Ishikawa (cell line): ENCODE results near the gene SYTL3.

ENCODE experiments used
- CEBPB ChIP-seq: IDR thresholded peaks from 2 replicates; pipeline ENCODE4 v1.6.1; 2012
- CREB1 ChIP-seq: IDR thresholded peaks from 2 replicates; pipeline ENCODE4 v1.6.1; 2012; ENCODE audit warnings: low read depth
- EGR1 ChIP-seq: IDR thresholded peaks from 2 replicates; pipeline ENCODE4 v1.6.1; 2012
- EP300 ChIP-seq: IDR thresholded peaks from 2 replicates; pipeline ENCODE4 v1.6.1; 2012; ENCODE audit warnings: borderline replicate concordance
- FOXM1 ChIP-seq: IDR thresholded peaks from 2 replicates; pipeline ENCODE4 v1.6.1; 2012; ENCODE audit warnings: low read depth, borderline replicate concordance
- MAX ChIP-seq: IDR thresholded peaks from 2 replicates; pipeline ENCODE4 v1.6.1; 2012
- NFIC ChIP-seq: IDR thresholded peaks from 2 replicates; pipeline ENCODE4 v1.6.1; 2012
- RAD21 ChIP-seq: IDR thresholded peaks from 2 replicates; pipeline ENCODE4 v1.6.1; 2012; ENCODE audit warnings: low read depth
- REST ChIP-seq: IDR thresholded peaks from 2 replicates; pipeline ENCODE4 v1.6.1; 2012; ENCODE audit warnings: low read depth, mild to moderate bottlenecking
- TAF1 ChIP-seq: IDR thresholded peaks from 2 replicates; pipeline ENCODE4 v1.6.1; 2012; ENCODE audit warnings: low read depth, mild to moderate bottlenecking
- TCF12 ChIP-seq: IDR thresholded peaks from 2 replicates; pipeline ENCODE4 v1.6.1; 2012; ENCODE audit warnings: low read depth
- TEAD4 ChIP-seq: IDR thresholded peaks from 2 replicates; pipeline ENCODE4 v1.6.1; 2012
- USF1 ChIP-seq: IDR thresholded peaks from 2 replicates; pipeline ENCODE4 v1.6.1; 2012
- YY1 ChIP-seq: IDR thresholded peaks from 2 replicates; pipeline ENCODE4 v1.6.1; 2012; ENCODE audit warnings: low read depth
- ZBTB7A ChIP-seq: IDR thresholded peaks from 2 replicates; pipeline ENCODE4 v1.6.1; 2012; ENCODE audit warnings: low read depth

The SYTL3 gene

GRCh38 chr6:158766621-158767455 is 117.0 kb downstream of the SYTL3 start:
- TF ChIP-seq NFIC (no peak), USF1 (no peak), RAD21 (no peak), ZBTB7A (no peak), CREB1 (no peak), YY1 (no peak), MAX (no peak), EGR1 (no peak), TAF1 (no peak), REST (no peak), TCF12 (no peak), FOXM1 (no peak), EP300 (no peak)

- TF ChIP-seq YY1 (no peak), TAF1 (no peak), TCF12 (no peak), RAD21 (no peak), NFIC (no peak), USF1 (no peak), EGR1 (no peak), REST (no peak), ZBTB7A (no peak), CEBPB (no peak), CREB1 (no peak), TEAD4 (no peak), EP300 (no peak), MAX (no peak), FOXM1 (no peak)
These were observed 117.9 kb downstream of the SYTL3 start for GRCh38 chr6:158767709-158768108.

- TF ChIP-seq CREB1 (no peak), FOXM1 (no peak), MAX (no peak), TCF12 (no peak), EGR1 (no peak), TAF1 (no peak), USF1 (no peak), RAD21 (no peak), YY1 (no peak), TEAD4 (no peak), ZBTB7A (no peak), EP300 (no peak), REST (no peak), NFIC (no peak), CEBPB (no peak)
These were observed 118.6 kb downstream of the SYTL3 start for GRCh38 chr6:158768436-158768835.
